Breast epithelium (tissue), 4 donors: ENCODE data around the gene GNB2. TPM values are rescaled to one million over a fixed set of nuclear protein-coding genes. Genes with fewer than 3 reads are reported as not detected.

Source experiments
- DNase-seq, 2 donors: peaks; one replicate each; pipeline ENCODE4 v3.0.0-alpha.2; 2019; ENCODE audit warnings: low spot score in 2 of 2
- H3K27ac ChIP-seq, 2 donors: fragments of 200-600 bp; sonication (generic) in 1 of 2; one replicate each; pipeline ENCODE4 v1.5.1; 2016 to 2019; ENCODE audit warnings: mild to moderate bottlenecking in 1 of 2
- H3K27me3 ChIP-seq, 2 donors: fragments of 200-600 bp; sonication (generic) in 1 of 2; one replicate each; pipeline versions ENCODE4 v1.5.1 to v1.6.0; 2017 to 2019; ENCODE audit warnings: control low read depth in 1 of 2, mild to moderate bottlenecking in 1 of 2
- H3K36me3 ChIP-seq: fragments of 200-600 bp; one replicate; pipeline ENCODE4 v1.5.1; 2019
- H3K4me1 ChIP-seq, 2 donors: fragments of 200-600 bp; sonication (generic); one replicate each; pipeline ENCODE4 v1.5.1; 2016 to 2019; ENCODE audit warnings: control low read depth in 1 of 2
- H3K4me3 ChIP-seq, 3 donors: fragments of 200-600 bp; sonication (generic); 1 replicate in 2 of 3; 2 replicates in 1 of 3; pipeline ENCODE4 v1.5.1; 2016 to 2019; ENCODE audit warnings: mild to moderate bottlenecking in 3 of 3, moderate library complexity in 2 of 3
- H3K9me3 ChIP-seq, 2 donors: fragments of 200-600 bp; sonication (generic) in 1 of 2; one replicate each; pipeline ENCODE4 v1.5.1; 2016 to 2019; ENCODE audit warnings: control low read depth in 1 of 2
- CTCF ChIP-seq, 3 donors: fragments of 450-650 bp; IDR thresholded peaks; one replicate each; pipeline ENCODE4 v1.5.1; 2016 to 2017; ENCODE audit warnings: antibody characterized with exemption in 3 of 3, mild to moderate bottlenecking in 3 of 3, moderate library complexity in 3 of 3
- POLR2A ChIP-seq: fragments of 450-650 bp; IDR thresholded peaks from one replicate; pipeline ENCODE4 v1.6.1; 2016; ENCODE audit warnings: antibody characterized with exemption, mild to moderate bottlenecking, moderate library complexity
- POLR2AphosphoS5 ChIP-seq, 3 donors: sonication (generic); formaldehyde crosslinking; IDR thresholded peaks; one replicate each; pipeline ENCODE4 v1.6.1; 2017; ENCODE audit warnings: antibody characterized with exemption in 3 of 3
- intact Hi-C: fragments of 100-400 bp; cut with DNase I; formaldehyde crosslinking; loops from one replicate; pipeline ENCODE4 v1.15.1; 2023; ENCODE audit warnings: low total_unique reads
- total RNA-seq, 3 donors: library from RNA; depleted of rRNA; stranded (reverse); fragments of >200 nt; gene quantifications; one replicate each; pipeline ENCODE4 v1.1.0, GENCODE V29; 2016

Gene GNB2
- total RNA-seq, 3 donors from 2014 or later = 113 to 197 (median 173) TPM

GRCh38 chr7:100673942-100674410 lies 436 bp downstream of the GNB2 start:
- Histone ChIP-seq H3K9me3 (no peaks in the 10 kb centered on the region), H3K4me1 (no peaks in the 10 kb centered on the region), H3K36me3 (no peaks in the 10 kb centered on the region), H3K4me3 (peak overlapping the region; percentile 97 to 100 (median 98)), H3K27me3 (no peaks in the 10 kb centered on the region), H3K27ac (peak overlapping the region; percentile 95 to 97)
- intact Hi-C loops = loop anchor here (10.0 kb wide), 1 partner anchor 69 kb away; the partner anchor contains the start of gene PCOLCE
- TF ChIP-seq POLR2A = no peak
- no peak for TF ChIP-seq CTCF (IDR thresholded peaks at IDR 0.05)
- no peak for TF ChIP-seq POLR2AphosphoS5 (IDR thresholded peaks at IDR 0.05)
- DNase-seq = no peak

GRCh38 chr7:100674411-100675104 lies 1.0 kb downstream of the GNB2 start:
- no peak for DNase-seq
- intact Hi-C loops = loop anchor here (10.0 kb wide), 1 partner anchor 70 kb away; the partner anchor contains the start of gene PCOLCE
- TF ChIP-seq POLR2A (no peak), CTCF (IDR thresholded peaks at IDR 0.05) (no peak), POLR2AphosphoS5 (IDR thresholded peaks at IDR 0.05) (no peak)
- no peaks in the 10 kb centered on the region for H3K4me1 ChIP-seq
- no peaks in the 10 kb centered on the region for H3K9me3 ChIP-seq
- no peaks in the 10 kb centered on the region for H3K36me3 ChIP-seq
- peak overlapping the region; percentile 95 to 97 for H3K27ac ChIP-seq
- H3K4me3 ChIP-seq = peak overlapping the region; percentile 97 to 100 (median 98)
- no peaks in the 10 kb centered on the region for H3K27me3 ChIP-seq

- no peak for DNase-seq
- H3K4me1 ChIP-seq = no peaks in the 10 kb centered on the region
- H3K4me3 ChIP-seq = peak overlapping the region; percentile 97 to 100 (median 98)
- TF ChIP-seq POLR2AphosphoS5 (IDR thresholded peaks at IDR 0.05) (no peak), CTCF (IDR thresholded peaks at IDR 0.05) (no peak), POLR2A (no peak)
- H3K36me3 ChIP-seq = no peaks in the 10 kb centered on the region
- intact Hi-C loops = loop anchor here (10.0 kb wide), 1 partner anchor 70 kb away; the partner anchor contains the start of gene PCOLCE
- H3K9me3 ChIP-seq = no peaks in the 10 kb centered on the region
- H3K27ac ChIP-seq = peak overlapping the region; percentile 95 to 97
- no peaks in the 10 kb centered on the region for H3K27me3 ChIP-seq
Observed at GRCh38 chr7:100675105-100675451, 1.5 kb downstream of the GNB2 start.

GRCh38 chr7:100675581-100676350 lies 2.2 kb downstream of the GNB2 start:
- intact Hi-C loops = loop anchor here (10.0 kb wide), 1 partner anchor 71 kb away; the partner anchor contains the start of gene PCOLCE

More at GRCh38 chr7:100675581-100676350, 2.2 kb downstream of the GNB2 start:
- H3K9me3 ChIP-seq = no peaks in the 10 kb centered on the region
- H3K27me3 ChIP-seq = no peaks in the 10 kb centered on the region
- no peaks in the 10 kb centered on the region for H3K4me1 ChIP-seq
- TF ChIP-seq CTCF (IDR thresholded peaks at IDR 0.05) = peak in 1 of 3 donors; percentile 12
- TF ChIP-seq POLR2AphosphoS5 (IDR thresholded peaks at IDR 0.05) = peak; percentile 9 to 42 (median 22)
- TF ChIP-seq POLR2A = no peak
- H3K36me3 ChIP-seq = no peaks in the 10 kb centered on the region
- DNase-seq = peak; percentile 74 to 80
- H3K27ac ChIP-seq = peak overlapping the region; percentile 95 to 97
- H3K4me3 ChIP-seq = peak overlapping the region; percentile 97 to 100 (median 98)
